ENCODE results near the gene N4BP2L2.

Gene N4BP2L2

GRCh38 chr13:32530841-32531253, 7.7 kb downstream of the N4BP2L2 start:
- DNase-seq (ENCODE audit: low read depth), result no peak

- no peak for DNase-seq (ENCODE audit: low read depth)
Measured at GRCh38 chr13:32528358-32528757, 10.2 kb downstream of the N4BP2L2 start.

GRCh38 chr13:32527151-32527550, 11.4 kb downstream of the N4BP2L2 start:
- DNase-seq (ENCODE audit: low read depth), result no peak

GRCh38 chr13:32525766-32526165, 12.8 kb downstream of the N4BP2L2 start:
- no peak for DNase-seq (ENCODE audit: low read depth)

GRCh38 chr13:32515246-32515645, 23.3 kb downstream of the N4BP2L2 start:
- no peak for DNase-seq (ENCODE audit: low read depth)

GRCh38 chr13:32511482-32511881, 27.1 kb downstream of the N4BP2L2 start:
- no peak for DNase-seq (ENCODE audit: low read depth)

GRCh38 chr13:32504876-32505275, 33.7 kb downstream of the N4BP2L2 start:
- no peak for DNase-seq (ENCODE audit: low read depth)

- DNase-seq (ENCODE audit: low read depth), result no peak
Measured at GRCh38 chr13:32504263-32504662, 34.3 kb downstream of the N4BP2L2 start.

GRCh38 chr13:32503727-32504126, 34.9 kb downstream of the N4BP2L2 start:
- no peak for DNase-seq (ENCODE audit: low read depth)

- no peak for DNase-seq (ENCODE audit: low read depth)
Measured at GRCh38 chr13:32501064-32501463, 37.5 kb downstream of the N4BP2L2 start.

GRCh38 chr13:32499538-32500210, 38.9 kb downstream of the N4BP2L2 start:
- DNase-seq (ENCODE audit: low read depth), result no peak

GRCh38 chr13:32497589-32497988, 41.0 kb downstream of the N4BP2L2 start:
- DNase-seq (ENCODE audit: low read depth), result no peak

GRCh38 chr13:32496599-32497160, 41.9 kb downstream of the N4BP2L2 start:
- no peak for DNase-seq (ENCODE audit: low read depth)

- no peak for DNase-seq (ENCODE audit: low read depth)
Measured at GRCh38 chr13:32495841-32496240, 42.8 kb downstream of the N4BP2L2 start.

- DNase-seq (ENCODE audit: low read depth), result no peak
Measured at GRCh38 chr13:32495429-32495828, 43.2 kb downstream of the N4BP2L2 start.

- no peak for DNase-seq (ENCODE audit: low read depth)
Measured at GRCh38 chr13:32491028-32491427, 47.6 kb downstream of the N4BP2L2 start.

- DNase-seq (ENCODE audit: low read depth), result no peak
Measured at GRCh38 chr13:32476892-32477291, 61.7 kb downstream of the N4BP2L2 start.

- DNase-seq (ENCODE audit: low read depth), result no peak
Measured at GRCh38 chr13:32476021-32476731, 62.4 kb downstream of the N4BP2L2 start.

- no peak for DNase-seq (ENCODE audit: low read depth)
Measured at GRCh38 chr13:32474999-32475792, 63.4 kb downstream of the N4BP2L2 start.

- no peak for DNase-seq (ENCODE audit: low read depth)
Measured at GRCh38 chr13:32473650-32474049, 64.9 kb downstream of the N4BP2L2 start.

GRCh38 chr13:32472194-32472621, 66.4 kb downstream of the N4BP2L2 start:
- no peak for DNase-seq (ENCODE audit: low read depth)

GRCh38 chr13:32471187-32471922, 67.2 kb downstream of the N4BP2L2 start:
- DNase-seq (ENCODE audit: low read depth), result no peak

All from activated gamma-delta T cell treated with anti-CD3 and anti-CD28 coated beads, Interleukin-2, amount 50 U/mL, for 16 hours (primary cell).